Measurements from ENCODE around the gene MED4. TPM values are rescaled to one million over a fixed set of nuclear protein-coding genes. Genes with fewer than 3 reads are reported as not detected.

MED4 gene
- total and polyA plus RNA-seq, 2 of the 8 experiments (the other 6 are each of a cell fraction or from before 2014, with no cell fraction given), result 25.7 to 48.1 TPM

GRCh38 chr13:48118030-48118429 is 23.1 kb upstream of the MED4 start:
- FAIRE-seq, result no peak
- CTCF ChIA-PET (ENCODE audit: partially characterized antibody), result interaction anchor here (0.6 to 2.1 kb wide), 5 partner anchors 9 to 112 kb away, joined by 3 to 8 read pairs (median 5); no protein-coding TSS in a partner anchor

More at GRCh38 chr13:48118030-48118429, 23.1 kb upstream of the MED4 start:
- Histone ChIP-seq H3K14ac (ENCODE audit: insufficient read length) (no peak overlapping the region), H3K4me3 (ENCODE audit: extremely low read depth in 1 of 4, insufficient read depth in 2 of 4, low read depth in 3 of 4, low read length in 4 of 4) (no peak overlapping the region), H2AK5ac (ENCODE audit: low read depth, low read length) (no peak overlapping the region), H2BK15ac (ENCODE audit: low read length) (no peak overlapping the region), H3K18ac (ENCODE audit: extremely low read depth, low read length) (no peak overlapping the region), H3K56ac (replicated peaks; ENCODE audit: insufficient read length, low read depth, low read length) (no peak overlapping the region), H3K4ac (replicated peaks; ENCODE audit: insufficient read length, low read depth, low read length) (no peak overlapping the region), H3K9ac (replicated peaks in 1 of 4; ENCODE audit: extremely low read depth in 1 of 4, low read depth in 3 of 4, low read length in 3 of 4) (no peak overlapping the region), H3K9me3 (ENCODE audit: insufficient read depth in 2 of 2, low read depth in 1 of 2, low read length in 1 of 2) (no peaks in the 10 kb centered on the region), H3K4me2 (ENCODE audit: insufficient read depth in 1 of 2, low read depth in 2 of 2, low read length in 2 of 2) (no peak overlapping the region), H3K27ac (ENCODE audit: low read depth, low read length) (no peak overlapping the region), H3K79me2 (ENCODE audit: control insufficient read depth in 1 of 2, insufficient read depth in 2 of 2, low read length in 2 of 2) (no peaks in the 10 kb centered on the region), H2BK120ac (replicated peaks; ENCODE audit: low read depth, low read length) (no peak overlapping the region), H4K20me1 (replicated peaks in 1 of 2; ENCODE audit: control insufficient read depth in 1 of 2, insufficient read depth in 2 of 2, low read length in 2 of 2) (no peaks in the 10 kb centered on the region), H3K36me3 (ENCODE audit: control insufficient read depth in 2 of 4, insufficient read depth in 4 of 4, low read length in 3 of 4) (no peaks in the 10 kb centered on the region), H2BK5ac (ENCODE audit: low read depth, low read length) (no peak overlapping the region), H2BK12ac (ENCODE audit: low read depth, low read length) (no peak overlapping the region), H2AFZ (ENCODE audit: low read length) (peak overlapping the region; percentile 7; the same call in 1 of the 2 replicates), H3K4me1 (replicated peaks in 1 of 4; ENCODE audit: control insufficient read depth in 3 of 4, insufficient read depth in 4 of 4, low read length in 3 of 4) (no peaks in the 10 kb centered on the region), H3K27me3 (replicated peaks in 1 of 4; ENCODE audit: control insufficient read depth in 3 of 4, extremely low read depth in 1 of 4, insufficient read depth in 3 of 4, low read length in 3 of 4) (no peaks in the 10 kb centered on the region), H2BK20ac (ENCODE audit: low read length) (no peak overlapping the region), H3K23ac (ENCODE audit: insufficient read length) (no peak overlapping the region), H4K8ac (ENCODE audit: extremely low read depth, insufficient read depth, low read length) (peak overlapping the region; percentile 53; the same call in 1 of the 2 replicates), H3K79me1 (ENCODE audit: low read depth, low read length) (no peaks in the 10 kb centered on the region), H3K23me2 (ENCODE audit: low read depth, low read length) (no peaks in the 10 kb centered on the region), H4K91ac (replicated peaks; ENCODE audit: insufficient read length, low read length) (no peak overlapping the region), H4K5ac (ENCODE audit: insufficient read length, low read depth, low read length) (no peak overlapping the region)
- POLR2A ChIA-PET (ENCODE audit: partially characterized antibody), result no interaction called here
- TF ChIP-seq YY1 (IDR thresholded peaks at IDR 0.05; ENCODE audit: low read depth, low read length) (no peak), TEAD4 (IDR thresholded peaks at IDR 0.05; ENCODE audit: low read depth, low read length) (no peak), POU5F1 (IDR thresholded peaks at IDR 0.05; ENCODE audit: low read depth, low read length) (no peak), CTBP2 (IDR thresholded peaks at IDR 0.05; ENCODE audit: borderline replicate concordance, insufficient read depth, insufficient read length, low read length) (no peak), MAFK (IDR thresholded peaks at IDR 0.05; ENCODE audit: low read depth, low read length) (no peak), EZH2 (IDR thresholded peaks at IDR 0.05; ENCODE audit: low read depth, low read length, severe bottlenecking) (no peak), SAP30 (IDR thresholded peaks at IDR 0.05; ENCODE audit: insufficient read depth, insufficient replicate concordance, low read length) (no peak), CHD1 (IDR thresholded peaks at IDR 0.05; ENCODE audit: low read depth, low read length) (no peak), CBX8 (IDR thresholded peaks at IDR 0.05; ENCODE audit: borderline replicate concordance, low read depth, low read length) (no peak), KDM5A (IDR thresholded peaks at IDR 0.05; ENCODE audit: low read length) (no peak), FOSL1 (IDR thresholded peaks at IDR 0.05; ENCODE audit: insufficient read depth, low read depth, low read length) (no peak), NANOG (IDR thresholded peaks at IDR 0.05; ENCODE audit: insufficient read depth, low read depth, low read length, poor library complexity, severe bottlenecking) (no peak), POLR2A (IDR thresholded peaks at IDR 0.05; ENCODE audit: control extremely low read depth in 1 of 2, low read depth in 2 of 2, low read length in 2 of 2) (no peak)
- TF ChIP-seq, protein P1, sequence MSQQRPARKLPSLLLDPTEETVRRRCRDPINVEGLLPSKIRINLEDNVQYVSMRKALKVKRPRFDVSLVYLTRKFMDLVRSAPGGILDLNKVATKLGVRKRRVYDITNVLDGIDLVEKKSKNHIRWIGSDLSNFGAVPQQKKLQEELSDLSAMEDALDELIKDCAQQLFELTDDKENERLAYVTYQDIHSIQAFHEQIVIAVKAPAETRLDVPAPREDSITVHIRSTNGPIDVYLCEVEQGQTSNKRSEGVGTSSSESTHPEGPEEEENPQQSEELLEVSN (IDR thresholded peaks at IDR 0.05), result no peak
- WGBS, 2 experiments (ENCODE audit: extremely low coverage in 1 of 2, insufficient coverage in 1 of 2, insufficient read length in 1 of 2, insufficient replicate concordance in 2 of 2, low coverage in 1 of 2, low lambda C conversion rate in 2 of 2, missing lambda C conversion rate in 1 of 2), result 84% methylated on average over 5 of the region's 5 CpGs; no CpG with 5 or more reads in 1 of the 2 experiments
- no peak for DNase-seq (ENCODE audit: low read depth in 1 of 2, low spot score in 2 of 2)
